SK-N-SH (cell line): ENCODE measurements around the gene SLBP.

Experiments used
- EP300 ChIP-seq, 2 experiments: IDR thresholded peaks; 2 replicates each; pipeline versions ENCODE4 v1.4.0 to v1.6.1; 2012; ENCODE audit warnings: borderline replicate concordance in 1 of 2, low read depth in 1 of 2, low read length in 1 of 2
- EZH2phosphoT487 ChIP-seq: fragments of 200-600 bp; sonication (generic); IDR thresholded peaks from 2 replicates; pipeline ENCODE4 v1.6.1; 2017; ENCODE audit warnings: low read depth, mixed run types, mild to moderate bottlenecking, antibody characterized with exemption, moderate library complexity, borderline replicate concordance
- POLR2AphosphoS5 ChIP-seq: IDR thresholded peaks from 2 replicates; pipeline ENCODE4 v1.6.1; 2012; ENCODE audit warnings: low read depth, low read length
- TAF1 ChIP-seq: IDR thresholded peaks from 2 replicates; pipeline ENCODE4 v1.6.1; 2012; ENCODE audit warnings: low read depth, mild to moderate bottlenecking, low read length, moderate library complexity, borderline replicate concordance
- TF ChIP-seq, protein P1 (sequence below): IDR thresholded peaks from 2 replicates; pipeline ENCODE4 v1.4.0; 2012; ENCODE audit warnings: low read depth
- TF ChIP-seq, protein P2 (sequence below): fragments of 200-600 bp; sonication (generic); IDR thresholded peaks from 2 replicates; pipeline ENCODE4 v1.6.1; 2017; ENCODE audit warnings: antibody characterized with exemption, mild to moderate bottlenecking, moderate library complexity
- TF ChIP-seq, protein P3 (sequence below): IDR thresholded peaks from 2 replicates; pipeline ENCODE4 v1.4.0; 2012; ENCODE audit warnings: low read depth, borderline replicate concordance

DNA sequence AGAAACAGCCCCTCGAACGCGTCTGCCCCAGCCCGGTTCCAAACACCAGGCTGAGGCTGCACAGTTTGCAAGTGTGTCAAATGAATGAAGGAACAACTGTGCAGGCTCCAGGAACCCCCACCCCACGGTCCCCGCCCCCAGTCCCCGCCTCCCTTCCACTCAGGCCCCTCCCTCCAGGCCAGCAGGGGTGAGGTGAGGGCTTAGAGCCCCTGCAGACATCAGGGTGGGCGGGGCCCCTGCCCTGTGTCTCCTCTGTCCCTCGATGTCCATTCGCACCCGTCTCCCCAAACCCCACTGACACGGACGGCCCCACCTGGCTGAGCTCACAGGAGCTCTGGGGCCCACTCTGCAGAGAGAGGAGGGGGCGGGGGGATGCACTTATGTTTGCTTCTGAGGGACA is 37.7 kb upstream of the SLBP start:
- TF ChIP-seq, protein P1, sequence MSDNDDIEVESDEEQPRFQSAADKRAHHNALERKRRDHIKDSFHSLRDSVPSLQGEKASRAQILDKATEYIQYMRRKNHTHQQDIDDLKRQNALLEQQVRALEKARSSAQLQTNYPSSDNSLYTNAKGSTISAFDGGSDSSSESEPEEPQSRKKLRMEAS: no peak
- no peak for TF ChIP-seq POLR2AphosphoS5
- no peak for TF ChIP-seq TAF1
- TF ChIP-seq EP300 (IDR thresholded peaks at IDR 0.05; ENCODE audit: borderline replicate concordance in 1 of 2, low read depth in 1 of 2, low read length in 1 of 2): no peak
- TF ChIP-seq, protein P2, sequence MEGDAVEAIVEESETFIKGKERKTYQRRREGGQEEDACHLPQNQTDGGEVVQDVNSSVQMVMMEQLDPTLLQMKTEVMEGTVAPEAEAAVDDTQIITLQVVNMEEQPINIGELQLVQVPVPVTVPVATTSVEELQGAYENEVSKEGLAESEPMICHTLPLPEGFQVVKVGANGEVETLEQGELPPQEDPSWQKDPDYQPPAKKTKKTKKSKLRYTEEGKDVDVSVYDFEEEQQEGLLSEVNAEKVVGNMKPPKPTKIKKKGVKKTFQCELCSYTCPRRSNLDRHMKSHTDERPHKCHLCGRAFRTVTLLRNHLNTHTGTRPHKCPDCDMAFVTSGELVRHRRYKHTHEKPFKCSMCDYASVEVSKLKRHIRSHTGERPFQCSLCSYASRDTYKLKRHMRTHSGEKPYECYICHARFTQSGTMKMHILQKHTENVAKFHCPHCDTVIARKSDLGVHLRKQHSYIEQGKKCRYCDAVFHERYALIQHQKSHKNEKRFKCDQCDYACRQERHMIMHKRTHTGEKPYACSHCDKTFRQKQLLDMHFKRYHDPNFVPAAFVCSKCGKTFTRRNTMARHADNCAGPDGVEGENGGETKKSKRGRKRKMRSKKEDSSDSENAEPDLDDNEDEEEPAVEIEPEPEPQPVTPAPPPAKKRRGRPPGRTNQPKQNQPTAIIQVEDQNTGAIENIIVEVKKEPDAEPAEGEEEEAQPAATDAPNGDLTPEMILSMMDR: no peak
- no peak for TF ChIP-seq EZH2phosphoT487
- TF ChIP-seq, protein P3, sequence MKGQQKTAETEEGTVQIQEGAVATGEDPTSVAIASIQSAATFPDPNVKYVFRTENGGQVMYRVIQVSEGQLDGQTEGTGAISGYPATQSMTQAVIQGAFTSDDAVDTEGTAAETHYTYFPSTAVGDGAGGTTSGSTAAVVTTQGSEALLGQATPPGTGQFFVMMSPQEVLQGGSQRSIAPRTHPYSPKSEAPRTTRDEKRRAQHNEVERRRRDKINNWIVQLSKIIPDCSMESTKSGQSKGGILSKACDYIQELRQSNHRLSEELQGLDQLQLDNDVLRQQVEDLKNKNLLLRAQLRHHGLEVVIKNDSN: no peak
